ENCODE results near the gene RPGRIP1L. TPM values are rescaled to one million over a fixed set of nuclear protein-coding genes. Genes with fewer than 3 reads are reported as not detected.
A peak's percentile ranks its signal among the peaks of the same experiment; 100 is the strongest.

The RPGRIP1L gene
- total RNA-seq, result 12.0 and 12.4 TPM in 2 replicates
- long read RNA-seq, full-length matches to known transcripts, result 7 of 31 reads
- long read RNA-seq, partial matches to known transcripts, result 18 of 31 reads
- long read RNA-seq, other reads (novel, unspliced or antisense), result 6 of 31 reads

DNA sequence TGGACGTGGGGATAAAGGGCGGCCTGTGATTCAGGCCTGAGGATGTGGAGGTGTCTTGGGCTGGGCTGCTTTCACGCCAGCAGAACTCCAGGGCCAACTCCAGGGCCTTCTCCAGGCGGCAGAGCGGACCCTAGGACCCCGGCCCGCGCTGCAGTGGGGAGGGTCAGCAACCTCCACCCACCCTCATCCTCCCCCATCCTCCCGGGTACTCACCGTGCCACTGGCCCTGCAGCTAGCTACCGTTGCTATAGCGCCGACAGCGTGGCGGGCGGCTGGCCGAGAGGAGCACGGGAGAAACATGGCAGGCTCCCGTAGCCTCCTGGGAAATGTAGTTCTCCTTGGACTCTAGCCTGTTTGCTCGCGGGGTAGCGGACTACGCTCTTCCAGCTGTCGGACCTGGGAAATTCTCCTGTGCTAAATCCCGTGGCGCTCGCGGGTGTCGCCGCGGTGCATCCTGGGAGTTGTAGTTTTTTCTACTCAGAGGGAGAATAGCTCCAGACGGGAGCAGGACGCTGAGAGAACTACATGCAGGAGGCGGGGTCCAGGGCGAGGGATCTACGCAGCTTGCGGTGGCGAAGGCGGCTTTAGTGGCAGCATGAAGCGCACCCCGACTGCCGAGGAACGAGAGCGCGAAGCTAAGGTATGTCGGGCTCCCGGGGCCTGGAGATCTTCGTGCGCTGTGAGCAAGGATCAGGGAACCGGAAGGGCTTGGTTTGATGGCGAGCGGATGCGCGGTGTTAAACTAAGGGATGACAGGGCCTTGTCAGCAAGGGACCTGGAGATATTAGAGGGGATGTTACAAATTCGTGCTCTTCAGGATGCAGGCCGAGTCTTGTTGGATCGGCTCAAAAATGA is at the start of gene RPGRIP1L, which contains the start of gene FTO:
RPGRIP1L (minus strand) TSS at position 270 of the 855 bp plus-strand sequence. CDS start 3,136 bp downstream, outside the sequence.
FTO (plus strand) TSS at position 567 of the 855 bp plus-strand sequence.
- H3K4me3 Mint-ChIP-seq (ENCODE audit: unreplicated experiment), result peak within 1 kb of the TSS; percentile 100
- peaks cover 14% of the 10 kb centered on the region for H3K36me3 Mint-ChIP-seq (ENCODE audit: unreplicated experiment)
- H3K9me3 Mint-ChIP-seq (ENCODE audit: unreplicated experiment), result no peaks in the 10 kb centered on the region

DNA sequence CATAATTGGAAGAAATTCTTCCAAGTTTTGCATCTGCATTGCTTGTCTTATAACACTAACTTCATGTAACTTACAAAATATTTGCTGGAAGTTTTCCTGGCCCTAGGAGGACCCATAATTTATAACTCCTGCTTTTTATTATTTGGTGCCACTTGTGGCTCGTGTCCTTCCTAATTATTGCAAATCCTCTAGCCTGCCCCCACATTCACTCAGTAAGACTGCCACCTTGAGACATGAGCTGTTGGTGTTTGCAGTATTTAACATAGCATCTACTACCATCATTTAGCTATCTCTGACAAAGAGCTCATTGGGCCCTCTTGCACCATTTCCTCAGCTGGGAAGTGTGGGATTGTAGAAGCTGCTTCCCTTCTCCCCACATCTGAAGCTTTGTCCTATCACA is 49.8 kb upstream of the RPGRIP1L start:
- H3K4me1 Mint-ChIP-seq (ENCODE audit: unreplicated experiment), result peaks cover 17% of the 10 kb centered on the region
- H3K36me3 Mint-ChIP-seq (ENCODE audit: unreplicated experiment), result peaks cover 1% of the 10 kb centered on the region
- H3K27ac Mint-ChIP-seq (ENCODE audit: unreplicated experiment), result no peak overlapping the region
- peak; percentile 10 for TF ChIP-seq CTCF (IDR thresholded peaks at IDR 0.05)
- H3K9me3 Mint-ChIP-seq (ENCODE audit: unreplicated experiment), result peaks cover 2% of the 10 kb centered on the region
- H3K4me3 Mint-ChIP-seq (ENCODE audit: unreplicated experiment), result no peak overlapping the region
- no peaks in the 10 kb centered on the region for H3K27me3 Mint-ChIP-seq (ENCODE audit: unreplicated experiment)
- DNase-seq (ENCODE audit: extremely low spot score, unreplicated experiment), result no peak

More for the DNA sequence above, at the start of gene RPGRIP1L, which contains the start of gene FTO:
- peak within 1 kb of the TSS; percentile 96 for H3K27ac Mint-ChIP-seq (ENCODE audit: unreplicated experiment)
- peak; percentile 100 for DNase-seq (ENCODE audit: extremely low spot score, unreplicated experiment)
- peaks cover 19% of the 10 kb centered on the region for H3K4me1 Mint-ChIP-seq (ENCODE audit: unreplicated experiment)
- no peaks in the 10 kb centered on the region for H3K27me3 Mint-ChIP-seq (ENCODE audit: unreplicated experiment)
- TF ChIP-seq CTCF (IDR thresholded peaks at IDR 0.05), result peak; percentile 6

GRCh38 chr16:53752560-53752959 is 48.9 kb upstream of the RPGRIP1L start:
- Mint-ChIP-seq H3K27me3 (ENCODE audit: unreplicated experiment) (no peaks in the 10 kb centered on the region), H3K4me3 (ENCODE audit: unreplicated experiment) (no peak overlapping the region), H3K9me3 (ENCODE audit: unreplicated experiment) (peaks cover 6% of the 10 kb centered on the region), H3K27ac (ENCODE audit: unreplicated experiment) (no peak overlapping the region), H3K36me3 (ENCODE audit: unreplicated experiment) (peaks cover 3% of the 10 kb centered on the region), H3K4me1 (ENCODE audit: unreplicated experiment) (peaks cover 17% of the 10 kb centered on the region)
- DNase-seq (ENCODE audit: extremely low spot score, unreplicated experiment), result no peak
- TF ChIP-seq CTCF (IDR thresholded peaks at IDR 0.05), result no peak

DNA sequence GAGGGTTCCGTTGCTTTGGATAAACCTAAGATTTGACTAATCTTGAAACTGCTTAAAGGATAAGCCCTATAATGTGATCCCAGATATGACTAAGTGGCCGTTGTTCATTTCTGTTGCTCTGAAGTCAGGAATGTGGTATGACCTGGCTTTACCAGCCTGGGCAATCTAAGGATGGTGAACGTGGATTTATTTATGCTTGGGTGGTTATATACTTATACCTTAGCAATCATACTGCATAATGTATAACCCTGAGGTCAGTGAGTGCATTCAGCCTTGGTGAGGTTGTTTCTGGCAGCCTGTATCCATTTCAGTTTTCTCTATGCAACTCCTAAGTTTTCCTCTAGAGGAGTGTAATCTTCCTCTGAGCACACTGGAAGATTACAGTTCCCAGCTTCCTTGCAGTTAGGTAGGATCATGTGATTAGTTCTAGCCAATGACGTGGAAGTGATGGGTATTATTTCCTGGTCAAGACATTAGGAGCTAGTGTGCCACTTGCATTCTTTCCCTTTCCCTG is 42.2 kb upstream of the RPGRIP1L start:
- no peak overlapping the region for H3K4me3 Mint-ChIP-seq (ENCODE audit: unreplicated experiment)
- peaks cover 10% of the 10 kb centered on the region for H3K9me3 Mint-ChIP-seq (ENCODE audit: unreplicated experiment)
- peaks cover 30% of the 10 kb centered on the region for H3K4me1 Mint-ChIP-seq (ENCODE audit: unreplicated experiment)
- DNase-seq (ENCODE audit: extremely low spot score, unreplicated experiment), result no peak
- TF ChIP-seq CTCF (IDR thresholded peaks at IDR 0.05), result no peak
- peaks cover 4% of the 10 kb centered on the region for H3K36me3 Mint-ChIP-seq (ENCODE audit: unreplicated experiment)
- no peak overlapping the region for H3K27ac Mint-ChIP-seq (ENCODE audit: unreplicated experiment)
- no peaks in the 10 kb centered on the region for H3K27me3 Mint-ChIP-seq (ENCODE audit: unreplicated experiment)

- Mint-ChIP-seq H3K4me1 (ENCODE audit: unreplicated experiment) (peaks cover 30% of the 10 kb centered on the region), H3K4me3 (ENCODE audit: unreplicated experiment) (no peak overlapping the region), H3K27me3 (ENCODE audit: unreplicated experiment) (no peaks in the 10 kb centered on the region), H3K36me3 (ENCODE audit: unreplicated experiment) (peaks cover 4% of the 10 kb centered on the region), H3K27ac (ENCODE audit: unreplicated experiment) (peak overlapping the region; percentile 14), H3K9me3 (ENCODE audit: unreplicated experiment) (peaks cover 10% of the 10 kb centered on the region)
- no peak for TF ChIP-seq CTCF (IDR thresholded peaks at IDR 0.05)
- DNase-seq (ENCODE audit: extremely low spot score, unreplicated experiment), result no peak
Observed at GRCh38 chr16:53745086-53745485, 41.4 kb upstream of the RPGRIP1L start.
